D721Med (cell line): Measurements from ENCODE around the gene TENM4.

Experiments used
- DNase-seq: peaks from one replicate; pipeline ENCODE4 v3.0.0; 2011; ENCODE audit warnings: low spot score; ENCODE audit not compliant: insufficient read length
- FAIRE-seq: peaks from 2 replicates; lab custom pipeline; 2011; peaks lifted over from hg19 to GRCh38; lab: Jason Lieb, UNC
- TF ChIP-seq, protein P1 (sequence below): IDR thresholded peaks from 2 replicates; pipeline ENCODE4 v1.5.1; 2012; ENCODE audit warnings: mild to moderate bottlenecking, control low read depth; ENCODE audit not compliant: insufficient read depth; ENCODE audit errors: missing control alignments

Gene TENM4

GRCh38 chr11:78605296-78605695 lies 835.5 kb downstream of the TENM4 start:
- FAIRE-seq (no peak), DNase-seq (no peak)
- TF ChIP-seq, protein P1, sequence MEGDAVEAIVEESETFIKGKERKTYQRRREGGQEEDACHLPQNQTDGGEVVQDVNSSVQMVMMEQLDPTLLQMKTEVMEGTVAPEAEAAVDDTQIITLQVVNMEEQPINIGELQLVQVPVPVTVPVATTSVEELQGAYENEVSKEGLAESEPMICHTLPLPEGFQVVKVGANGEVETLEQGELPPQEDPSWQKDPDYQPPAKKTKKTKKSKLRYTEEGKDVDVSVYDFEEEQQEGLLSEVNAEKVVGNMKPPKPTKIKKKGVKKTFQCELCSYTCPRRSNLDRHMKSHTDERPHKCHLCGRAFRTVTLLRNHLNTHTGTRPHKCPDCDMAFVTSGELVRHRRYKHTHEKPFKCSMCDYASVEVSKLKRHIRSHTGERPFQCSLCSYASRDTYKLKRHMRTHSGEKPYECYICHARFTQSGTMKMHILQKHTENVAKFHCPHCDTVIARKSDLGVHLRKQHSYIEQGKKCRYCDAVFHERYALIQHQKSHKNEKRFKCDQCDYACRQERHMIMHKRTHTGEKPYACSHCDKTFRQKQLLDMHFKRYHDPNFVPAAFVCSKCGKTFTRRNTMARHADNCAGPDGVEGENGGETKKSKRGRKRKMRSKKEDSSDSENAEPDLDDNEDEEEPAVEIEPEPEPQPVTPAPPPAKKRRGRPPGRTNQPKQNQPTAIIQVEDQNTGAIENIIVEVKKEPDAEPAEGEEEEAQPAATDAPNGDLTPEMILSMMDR, result no peak

GRCh38 chr11:78603792-78604191 lies 837.0 kb downstream of the TENM4 start:
- TF ChIP-seq, protein P1, result no peak
- no peak for DNase-seq
- FAIRE-seq, result no peak
